ENCODE data around the gene METTL1. TPM values are rescaled to one million over a fixed set of nuclear protein-coding genes. Genes with fewer than 3 reads are reported as not detected.
"Not testable (repeated sequence)": the region's sequence is repeated elsewhere in the genome, so short reads cannot be mapped to it uniquely, and the experiment has no call there.

METTL1 gene
- total RNA-seq, result 10 to 100 TPM in 1 of 2 donors, 1 to 10 TPM in 1; 4.1 to 11.6 TPM
- 10 to 100 TPM; 12.7 to 17.6 TPM for polyA plus RNA-seq (ENCODE audit: insufficient read length in 2 of 2)
- long read RNA-seq, donor 1, transcript METTL1-202 (6 exons, 2,066 nt), result major isoform, 7 of 71 reads
- long read RNA-seq, donor 1, partial matches to known transcripts, result 42 of 71 reads
- long read RNA-seq, donor 1, other reads (novel, unspliced or antisense), result 21 of 71 reads
- long read RNA-seq, donor 2, partial matches to known transcripts, result 0 of 12 reads
- long read RNA-seq, donor 2, other reads (novel, unspliced or antisense), result 8 of 12 reads
- long read RNA-seq, donor 3, partial matches to known transcripts, result 0 of 2 reads
- long read RNA-seq, donor 3, other reads (novel, unspliced or antisense), result 0 of 2 reads
- long read RNA-seq, donor 4, partial matches to known transcripts, result 0 of 4 reads
- long read RNA-seq, donor 4, other reads (novel, unspliced or antisense), result 0 of 4 reads

- Histone ChIP-seq H3K36me3 (ENCODE audit: control insufficient read depth, insufficient read depth, low read length) (peaks cover 12% of the 10 kb centered on the region), H3K4me3 (ENCODE audit: low read depth, low read length) (peak within 1 kb of the TSS; percentile 99), H3K9me3 (ENCODE audit: control insufficient read depth, insufficient read depth, low read length) (no peaks in the 10 kb centered on the region), H3K27ac (ENCODE audit: low read depth, low read length) (peak within 1 kb of the TSS; percentile 94), H3K27me3 (ENCODE audit: control insufficient read depth, insufficient read depth, low read length) (peaks cover 11% of the 10 kb centered on the region), H3K4me1 (ENCODE audit: control insufficient read depth, insufficient read depth, low read length) (peaks cover 20% of the 10 kb centered on the region)
- DNase-seq (ENCODE audit: low read depth in 4 of 6, low spot score in 6 of 6), result peak; percentile 90 to 99 (median 96)
- 0% methylated on average over 26 of the region's 28 CpGs for WGBS (ENCODE audit: insufficient coverage)
These were observed at the start of gene METTL1 for GRCh38 chr12:57771873-57772428. METTL1 (minus strand) TSS chr12:57772105; CDS start chr12:57772083, 22 bp downstream.

- H3K27ac ChIP-seq (ENCODE audit: low read depth, low read length); H3K27me3 ChIP-seq (ENCODE audit: control insufficient read depth, insufficient read depth, low read length); H3K9me3 ChIP-seq (ENCODE audit: control insufficient read depth, insufficient read depth, low read length); H3K4me1 ChIP-seq (ENCODE audit: control insufficient read depth, insufficient read depth, low read length); DNase-seq (ENCODE audit: low read depth in 4 of 6, low spot score in 6 of 6); H3K4me3 ChIP-seq (ENCODE audit: low read depth, low read length): not testable (repeated sequence)
- peaks cover 61% of the 10 kb centered on the region for H3K36me3 ChIP-seq (ENCODE audit: control insufficient read depth, insufficient read depth, low read length)
- WGBS (ENCODE audit: insufficient coverage), result 86% methylated on average over 2 of the region's 5 CpGs
These were observed 49.1 kb upstream of the METTL1 start for GRCh38 chr12:57821015-57821414.

DNA sequence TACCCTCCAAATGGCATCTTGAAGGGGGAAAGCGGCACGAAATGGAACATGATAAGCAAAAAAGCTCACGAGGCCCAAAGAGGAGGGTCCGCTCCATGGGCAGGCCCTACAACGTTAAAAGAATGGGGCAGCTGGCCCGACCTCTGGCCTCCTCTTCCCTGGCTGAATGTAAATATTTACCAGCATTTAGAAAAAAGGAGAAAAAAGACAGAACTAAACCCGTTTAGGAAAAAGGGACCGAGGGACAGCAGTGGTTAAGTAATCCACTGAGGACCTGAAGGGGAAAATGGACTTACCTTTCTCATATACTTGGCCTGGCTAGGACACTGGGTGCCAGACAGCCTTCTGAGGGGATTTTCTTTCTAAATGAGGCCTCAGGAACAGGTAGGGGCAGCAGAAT is 48.2 kb upstream of the METTL1 start:
- H3K9me3 ChIP-seq (ENCODE audit: control insufficient read depth, insufficient read depth, low read length); H3K27ac ChIP-seq (ENCODE audit: low read depth, low read length); DNase-seq (ENCODE audit: low read depth in 4 of 6, low spot score in 6 of 6); H3K27me3 ChIP-seq (ENCODE audit: control insufficient read depth, insufficient read depth, low read length); H3K4me3 ChIP-seq (ENCODE audit: low read depth, low read length); H3K4me1 ChIP-seq (ENCODE audit: control insufficient read depth, insufficient read depth, low read length): not testable (repeated sequence)
- peaks cover 56% of the 10 kb centered on the region for H3K36me3 ChIP-seq (ENCODE audit: control insufficient read depth, insufficient read depth, low read length)
- WGBS (ENCODE audit: insufficient coverage), result 75% methylated on average over 2 of the region's 8 CpGs

DNA sequence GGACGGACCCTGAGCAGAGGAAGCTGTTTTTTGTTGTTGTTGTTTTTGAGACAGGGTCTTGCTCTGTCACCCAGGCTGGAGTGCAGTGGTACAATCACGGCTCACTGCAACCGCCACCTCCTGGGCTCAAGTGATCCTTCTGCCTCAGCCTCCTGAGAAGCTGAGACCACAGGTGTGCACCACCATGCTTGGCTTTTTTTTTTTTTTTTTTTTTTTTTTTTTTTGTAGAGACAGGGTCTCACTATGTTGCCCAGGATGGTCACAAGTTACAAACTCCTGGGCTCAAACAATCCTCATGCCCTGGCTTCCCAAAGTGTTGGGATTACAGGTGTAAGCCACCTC is 46.1 kb upstream of the METTL1 start:
- peak overlapping the region; percentile 26 for H3K27ac ChIP-seq (ENCODE audit: low read depth, low read length)
- peaks cover 45% of the 10 kb centered on the region for H3K36me3 ChIP-seq (ENCODE audit: control insufficient read depth, insufficient read depth, low read length)

GRCh38 chr12:57817261-57817989 is 45.5 kb upstream of the METTL1 start:
- WGBS (ENCODE audit: insufficient coverage), result 72% methylated on average over 8 of the region's 8 CpGs
- Histone ChIP-seq H3K9me3 (ENCODE audit: control insufficient read depth, insufficient read depth, low read length) (no peaks in the 10 kb centered on the region), H3K4me3 (ENCODE audit: low read depth, low read length) (no peak overlapping the region), H3K36me3 (ENCODE audit: control insufficient read depth, insufficient read depth, low read length) (peaks cover 44% of the 10 kb centered on the region), H3K27me3 (ENCODE audit: control insufficient read depth, insufficient read depth, low read length) (no peaks in the 10 kb centered on the region), H3K27ac (ENCODE audit: low read depth, low read length) (peak overlapping the region; percentile 26), H3K4me1 (ENCODE audit: control insufficient read depth, insufficient read depth, low read length) (peaks cover 17% of the 10 kb centered on the region)
- no peak for DNase-seq (ENCODE audit: low read depth in 4 of 6, low spot score in 6 of 6)

More for the DNA sequence above, 46.1 kb upstream of the METTL1 start:
- not testable (repeated sequence) for H3K27me3 ChIP-seq (ENCODE audit: control insufficient read depth, insufficient read depth, low read length); H3K9me3 ChIP-seq (ENCODE audit: control insufficient read depth, insufficient read depth, low read length); DNase-seq (ENCODE audit: low read depth in 4 of 6, low spot score in 6 of 6); H3K4me3 ChIP-seq (ENCODE audit: low read depth, low read length)
- 88% methylated on average over 3 of the region's 3 CpGs for WGBS (ENCODE audit: insufficient coverage)
- H3K4me1 ChIP-seq (ENCODE audit: control insufficient read depth, insufficient read depth, low read length), result peaks cover 17% of the 10 kb centered on the region

DNA sequence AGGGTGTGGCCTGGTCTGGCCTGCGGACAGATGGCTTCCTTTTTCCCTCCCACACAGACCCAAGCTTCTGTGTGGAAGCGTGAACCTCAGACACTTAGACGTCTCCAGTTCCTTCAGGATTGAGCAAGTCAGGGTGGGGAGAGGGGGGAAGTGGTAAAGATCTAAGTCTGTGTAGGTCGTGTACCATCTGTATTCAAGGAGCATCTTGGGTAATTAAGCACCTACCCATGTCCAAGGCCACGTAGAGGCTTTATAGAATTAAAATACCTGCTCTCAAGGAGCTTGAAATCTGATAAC is 44.9 kb upstream of the METTL1 start:
- Histone ChIP-seq H3K4me1 (ENCODE audit: control insufficient read depth, insufficient read depth, low read length) (peaks cover 17% of the 10 kb centered on the region), H3K4me3 (ENCODE audit: low read depth, low read length) (no peak overlapping the region), H3K9me3 (ENCODE audit: control insufficient read depth, insufficient read depth, low read length) (no peaks in the 10 kb centered on the region), H3K36me3 (ENCODE audit: control insufficient read depth, insufficient read depth, low read length) (peaks cover 42% of the 10 kb centered on the region), H3K27me3 (ENCODE audit: control insufficient read depth, insufficient read depth, low read length) (no peaks in the 10 kb centered on the region), H3K27ac (ENCODE audit: low read depth, low read length) (no peak overlapping the region)
- WGBS (ENCODE audit: insufficient coverage), result no CpG with 5 or more reads among the region's 5 CpGs
- DNase-seq (ENCODE audit: low read depth in 4 of 6, low spot score in 6 of 6), result no peak

DNA sequence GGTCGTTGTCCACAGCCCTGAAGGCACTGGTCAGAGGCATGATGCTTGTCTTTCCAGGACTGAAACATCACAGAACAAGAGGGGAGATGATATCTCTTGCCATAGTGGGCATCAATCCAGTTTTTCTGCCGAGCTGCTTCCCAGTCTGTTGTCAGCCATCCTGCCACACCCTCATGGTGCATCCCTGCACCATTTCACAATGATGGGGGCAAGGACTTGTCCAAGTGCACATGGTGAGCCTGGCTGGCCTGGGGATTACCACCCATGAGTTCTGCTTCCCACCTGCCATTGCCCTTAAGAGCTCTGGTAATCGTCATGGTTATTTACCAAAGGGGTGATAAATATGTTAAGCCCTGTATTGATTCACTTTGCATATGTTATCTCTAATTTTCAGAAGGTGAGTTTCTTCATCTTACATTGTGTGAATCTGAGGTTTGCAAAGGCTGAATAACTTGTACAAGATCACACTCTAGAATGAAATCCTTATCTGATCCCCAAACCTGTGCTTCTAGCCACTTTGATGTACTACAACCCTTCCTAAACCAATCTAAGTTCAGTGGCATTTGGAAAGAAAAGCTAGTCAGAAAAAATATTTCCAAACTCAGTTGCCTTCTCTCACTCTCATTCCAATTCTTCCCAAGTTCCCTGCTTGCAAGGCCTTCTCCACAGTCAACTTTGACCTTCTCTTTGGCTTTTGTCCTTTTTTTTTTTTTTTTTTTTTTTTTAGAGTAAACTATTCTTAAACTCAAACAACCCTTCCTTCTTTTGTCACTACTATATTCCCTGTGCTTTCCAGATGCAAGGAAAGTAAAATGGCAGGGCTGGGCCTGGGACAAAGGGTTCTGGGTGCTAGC is 44.3 kb upstream of the METTL1 start:
- Histone ChIP-seq H3K36me3 (ENCODE audit: control insufficient read depth, insufficient read depth, low read length) (peaks cover 40% of the 10 kb centered on the region), H3K9me3 (ENCODE audit: control insufficient read depth, insufficient read depth, low read length) (no peaks in the 10 kb centered on the region), H3K4me1 (ENCODE audit: control insufficient read depth, insufficient read depth, low read length) (peaks cover 17% of the 10 kb centered on the region), H3K27ac (ENCODE audit: low read depth, low read length) (no peak overlapping the region), H3K27me3 (ENCODE audit: control insufficient read depth, insufficient read depth, low read length) (no peaks in the 10 kb centered on the region), H3K4me3 (ENCODE audit: low read depth, low read length) (no peak overlapping the region)
- no peak for DNase-seq (ENCODE audit: low read depth in 4 of 6, low spot score in 6 of 6)
- WGBS (ENCODE audit: insufficient coverage), result 58% methylated on average over 2 of the region's 3 CpGs

GRCh38 chr12:57815177-57816000 is 43.5 kb upstream of the METTL1 start:
- Histone ChIP-seq H3K4me1 (ENCODE audit: control insufficient read depth, insufficient read depth, low read length) (peaks cover 17% of the 10 kb centered on the region), H3K27me3 (ENCODE audit: control insufficient read depth, insufficient read depth, low read length) (no peaks in the 10 kb centered on the region), H3K4me3 (ENCODE audit: low read depth, low read length) (no peak overlapping the region), H3K27ac (ENCODE audit: low read depth, low read length) (no peak overlapping the region), H3K36me3 (ENCODE audit: control insufficient read depth, insufficient read depth, low read length) (peaks cover 41% of the 10 kb centered on the region), H3K9me3 (ENCODE audit: control insufficient read depth, insufficient read depth, low read length) (no peaks in the 10 kb centered on the region)
- WGBS (ENCODE audit: insufficient coverage), result 74% methylated on average over 12 of the region's 13 CpGs
- DNase-seq (ENCODE audit: low read depth in 4 of 6, low spot score in 6 of 6), result no peak
